Measurements from ENCODE around the gene PXMP4. TPM values are rescaled to one million over a fixed set of nuclear protein-coding genes. Genes with fewer than 3 reads are reported as not detected.

The PXMP4 gene
- total RNA-seq, 2 experiments from 2014 or later: 8.8 to 10.2 TPM

GRCh38 chr20:33660035-33660684 is 60.0 kb downstream of the PXMP4 start:
- ChIA-PET POLR2A (no interaction called here), CTCF (no interaction called here)
- ATAC-seq: no peak
- Mint-ChIP-seq H3K9me3 (ENCODE audit: low read depth) (no peaks in the 10 kb centered on the region), H3K27me3 (no peaks in the 10 kb centered on the region), H3K4me1 (peaks cover 14% of the 10 kb centered on the region), H3K36me3 (ENCODE audit: low read depth) (no peaks in the 10 kb centered on the region), H3K4me3 (no peak overlapping the region), H3K27ac (no peak overlapping the region)
- no peak for DNase-seq
- intact Hi-C loops (cut with DNase I, micrococcal nuclease): loop anchor here in 1 of 2 experiments (10.0 kb wide), 1 partner anchor 105 kb away; no protein-coding TSS in a partner anchor

- H3K27ac Mint-ChIP-seq: no peak overlapping the region
- H3K4me1 Mint-ChIP-seq: peaks cover 7% of the 10 kb centered on the region
- intact Hi-C loops (cut with DNase I, micrococcal nuclease): loop anchor here in 1 of 2 experiments (10.0 kb wide), 1 partner anchor 105 kb away; no protein-coding TSS in a partner anchor
- ChIA-PET POLR2A (no interaction called here), CTCF (no interaction called here)
- H3K27me3 Mint-ChIP-seq: no peaks in the 10 kb centered on the region
- DNase-seq (no peak), ATAC-seq (no peak)
- H3K4me3 Mint-ChIP-seq: no peak overlapping the region
- H3K9me3 Mint-ChIP-seq (ENCODE audit: low read depth): no peaks in the 10 kb centered on the region
- H3K36me3 Mint-ChIP-seq (ENCODE audit: low read depth): no peaks in the 10 kb centered on the region
These were observed 60.6 kb downstream of the PXMP4 start for GRCh38 chr20:33659341-33660034.

- ChIA-PET CTCF (no interaction called here), POLR2A (no interaction called here)
- no peak for DNase-seq
- Mint-ChIP-seq H3K4me1 (peaks cover 6% of the 10 kb centered on the region), H3K4me3 (no peak overlapping the region), H3K27ac (no peak overlapping the region), H3K9me3 (ENCODE audit: low read depth) (no peaks in the 10 kb centered on the region), H3K36me3 (ENCODE audit: low read depth) (no peaks in the 10 kb centered on the region), H3K27me3 (no peaks in the 10 kb centered on the region)
- intact Hi-C loops (cut with DNase I, micrococcal nuclease): no loop called here
- no peak for ATAC-seq
These were observed 61.2 kb downstream of the PXMP4 start for GRCh38 chr20:33658929-33659328.

- Mint-ChIP-seq H3K27ac (no peak overlapping the region), H3K27me3 (no peaks in the 10 kb centered on the region)
These were observed 61.6 kb downstream of the PXMP4 start for GRCh38 chr20:33658510-33658909.

GRCh38 chr20:33657704-33658095 is 62.4 kb downstream of the PXMP4 start:
- ChIA-PET CTCF (no interaction called here), POLR2A (no interaction called here)
- intact Hi-C loops (cut with DNase I, micrococcal nuclease): no loop called here
- H3K4me1 Mint-ChIP-seq: peaks cover 14% of the 10 kb centered on the region
- ATAC-seq (no peak), DNase-seq (no peak)
- H3K36me3 Mint-ChIP-seq (ENCODE audit: low read depth): no peaks in the 10 kb centered on the region
- no peak overlapping the region for H3K4me3 Mint-ChIP-seq
- H3K9me3 Mint-ChIP-seq (ENCODE audit: low read depth): no peaks in the 10 kb centered on the region
- no peaks in the 10 kb centered on the region for H3K27me3 Mint-ChIP-seq
- no peak overlapping the region for H3K27ac Mint-ChIP-seq

More at GRCh38 chr20:33658510-33658909, 61.6 kb downstream of the PXMP4 start:
- DNase-seq (no peak), ATAC-seq (no peak)
- POLR2A ChIA-PET: no interaction called here
- H3K4me1 Mint-ChIP-seq: peaks cover 8% of the 10 kb centered on the region
- intact Hi-C loops (cut with DNase I, micrococcal nuclease): no loop called here
- no peaks in the 10 kb centered on the region for H3K36me3 Mint-ChIP-seq (ENCODE audit: low read depth)
- CTCF ChIA-PET: no interaction called here
- no peak overlapping the region for H3K4me3 Mint-ChIP-seq
- no peaks in the 10 kb centered on the region for H3K9me3 Mint-ChIP-seq (ENCODE audit: low read depth)

- intact Hi-C loops (cut with DNase I, micrococcal nuclease): no loop called here
- POLR2A ChIA-PET: no interaction called here
- CTCF ChIA-PET: no interaction called here
- Mint-ChIP-seq H3K4me1 (peaks cover 19% of the 10 kb centered on the region), H3K36me3 (ENCODE audit: low read depth) (no peaks in the 10 kb centered on the region), H3K9me3 (ENCODE audit: low read depth) (no peaks in the 10 kb centered on the region), H3K4me3 (no peak overlapping the region), H3K27ac (no peak overlapping the region), H3K27me3 (no peaks in the 10 kb centered on the region)
- ATAC-seq (no peak), DNase-seq (no peak)
These were observed 63.1 kb downstream of the PXMP4 start for GRCh38 chr20:33656783-33657703.

GRCh38 chr20:33656010-33656782 is 63.9 kb downstream of the PXMP4 start:
- Mint-ChIP-seq H3K4me1 (peaks cover 28% of the 10 kb centered on the region), H3K27me3 (no peaks in the 10 kb centered on the region), H3K27ac (no peak overlapping the region), H3K4me3 (no peak overlapping the region), H3K36me3 (ENCODE audit: low read depth) (no peaks in the 10 kb centered on the region), H3K9me3 (ENCODE audit: low read depth) (no peaks in the 10 kb centered on the region)
- DNase-seq: no peak
- ATAC-seq: no peak
- POLR2A ChIA-PET: no interaction called here
- CTCF ChIA-PET: interaction anchor here (0.6 kb wide), 1 partner anchor 34 kb away, joined by 3 read pairs; no protein-coding TSS in a partner anchor
- intact Hi-C loops (cut with DNase I, micrococcal nuclease): no loop called here

- H3K36me3 Mint-ChIP-seq (ENCODE audit: low read depth): no peaks in the 10 kb centered on the region
- H3K27me3 Mint-ChIP-seq: no peaks in the 10 kb centered on the region
- H3K4me1 Mint-ChIP-seq: peaks cover 28% of the 10 kb centered on the region
- no peak for ATAC-seq
- intact Hi-C loops (cut with DNase I, micrococcal nuclease): no loop called here
- ChIA-PET CTCF (interaction anchor here (2.7 to 2.8 kb wide), 2 partner anchors 9 to 13 kb away, joined by 10 read pairs; no protein-coding TSS in a partner anchor), POLR2A (no interaction called here)
- H3K27ac Mint-ChIP-seq: no peak overlapping the region
- DNase-seq: no peak
- no peak overlapping the region for H3K4me3 Mint-ChIP-seq
- H3K9me3 Mint-ChIP-seq (ENCODE audit: low read depth): no peaks in the 10 kb centered on the region
These were observed 64.9 kb downstream of the PXMP4 start for GRCh38 chr20:33655164-33655563.

GRCh38 chr20:33654680-33655161 is 65.4 kb downstream of the PXMP4 start:
- DNase-seq (no peak), ATAC-seq (no peak)
- H3K4me1 Mint-ChIP-seq: peaks cover 31% of the 10 kb centered on the region
- POLR2A ChIA-PET: interaction anchor here (0.5 kb wide), 1 partner anchor 13 kb away, joined by 5 read pairs; no protein-coding TSS in a partner anchor
- no peak overlapping the region for H3K4me3 Mint-ChIP-seq
- no peak overlapping the region for H3K27ac Mint-ChIP-seq
- H3K9me3 Mint-ChIP-seq (ENCODE audit: low read depth): no peaks in the 10 kb centered on the region
- intact Hi-C loops (cut with DNase I, micrococcal nuclease): loop anchor here in 1 of 2 experiments (5.0 kb wide), 2 partner anchors 47 to 197 kb away; no protein-coding TSS in a partner anchor
- CTCF ChIA-PET: interaction anchor here (2.7 to 2.8 kb wide), 2 partner anchors 10 to 14 kb away, joined by 10 read pairs; no protein-coding TSS in a partner anchor
- no peaks in the 10 kb centered on the region for H3K36me3 Mint-ChIP-seq (ENCODE audit: low read depth)
- no peaks in the 10 kb centered on the region for H3K27me3 Mint-ChIP-seq

- Mint-ChIP-seq H3K4me3 (no peak overlapping the region), H3K9me3 (ENCODE audit: low read depth) (no peaks in the 10 kb centered on the region), H3K4me1 (peaks cover 37% of the 10 kb centered on the region), H3K27ac (no peak overlapping the region), H3K36me3 (ENCODE audit: low read depth) (no peaks in the 10 kb centered on the region), H3K27me3 (no peaks in the 10 kb centered on the region)
- no peak for DNase-seq
- POLR2A ChIA-PET: interaction anchor here (0.5 kb wide), 1 partner anchor 14 kb away, joined by 5 read pairs; no protein-coding TSS in a partner anchor
- ATAC-seq: no peak
- intact Hi-C loops (cut with DNase I, micrococcal nuclease): loop anchor here (1.0 to 5.0 kb wide), 3 partner anchors 47 to 197 kb away; no protein-coding TSS in a partner anchor
- CTCF ChIA-PET: interaction anchor here (0.7 to 2.8 kb wide), 6 partner anchors 8 to 1560 kb away, joined by 3 to 10 read pairs (median 3); partner anchors contain the start of gene C20orf144
These were observed 66.1 kb downstream of the PXMP4 start for GRCh38 chr20:33653900-33654596.
